Fibroblast of pulmonary artery (primary cell): ENCODE data around the gene TRMT6.
A peak's percentile ranks its signal among the peaks of the same experiment; 100 is the strongest.

Experiments
- DNase-seq: peaks from one replicate; pipeline ENCODE4 v3.0.0-alpha.2; 2010; ENCODE audit warnings: low read depth
- H3K4me3 ChIP-seq: replicated peaks from 2 replicates; pipeline ENCODE4 v1.5.1; 2011; ENCODE audit warnings: low read depth, mild to moderate bottlenecking, control low read depth, low read length, moderate library complexity
- TF ChIP-seq, protein P1 (sequence below): IDR thresholded peaks from 2 replicates; pipeline ENCODE4 v1.5.1; 2011; ENCODE audit warnings: mild to moderate bottlenecking, control low read depth, low read length, inconsistent platforms; ENCODE audit errors: missing control alignments

The TRMT6 gene

DNA sequence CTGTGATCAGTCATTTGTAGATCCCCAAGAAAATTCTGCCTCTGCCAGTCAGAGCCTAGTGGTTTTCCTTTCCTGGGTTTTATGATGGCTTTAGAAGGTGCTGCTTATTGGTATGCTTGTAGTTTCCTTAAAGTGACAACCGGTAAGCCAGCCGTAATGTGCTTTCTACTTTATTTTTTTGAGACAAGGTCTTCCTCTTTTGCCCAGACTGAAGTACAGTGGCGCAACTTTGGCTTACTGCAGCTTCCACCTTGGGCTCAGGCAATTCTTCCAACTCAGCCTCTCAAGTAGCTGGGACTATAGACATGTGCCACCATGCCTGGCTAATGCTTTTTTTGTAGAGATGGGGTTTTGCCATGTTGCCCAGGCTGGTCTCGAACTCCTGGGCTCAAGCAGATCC lies 23.6 kb upstream of the TRMT6 start:
- TF ChIP-seq, protein P1, sequence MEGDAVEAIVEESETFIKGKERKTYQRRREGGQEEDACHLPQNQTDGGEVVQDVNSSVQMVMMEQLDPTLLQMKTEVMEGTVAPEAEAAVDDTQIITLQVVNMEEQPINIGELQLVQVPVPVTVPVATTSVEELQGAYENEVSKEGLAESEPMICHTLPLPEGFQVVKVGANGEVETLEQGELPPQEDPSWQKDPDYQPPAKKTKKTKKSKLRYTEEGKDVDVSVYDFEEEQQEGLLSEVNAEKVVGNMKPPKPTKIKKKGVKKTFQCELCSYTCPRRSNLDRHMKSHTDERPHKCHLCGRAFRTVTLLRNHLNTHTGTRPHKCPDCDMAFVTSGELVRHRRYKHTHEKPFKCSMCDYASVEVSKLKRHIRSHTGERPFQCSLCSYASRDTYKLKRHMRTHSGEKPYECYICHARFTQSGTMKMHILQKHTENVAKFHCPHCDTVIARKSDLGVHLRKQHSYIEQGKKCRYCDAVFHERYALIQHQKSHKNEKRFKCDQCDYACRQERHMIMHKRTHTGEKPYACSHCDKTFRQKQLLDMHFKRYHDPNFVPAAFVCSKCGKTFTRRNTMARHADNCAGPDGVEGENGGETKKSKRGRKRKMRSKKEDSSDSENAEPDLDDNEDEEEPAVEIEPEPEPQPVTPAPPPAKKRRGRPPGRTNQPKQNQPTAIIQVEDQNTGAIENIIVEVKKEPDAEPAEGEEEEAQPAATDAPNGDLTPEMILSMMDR: no peak
- no peak for DNase-seq

DNA sequence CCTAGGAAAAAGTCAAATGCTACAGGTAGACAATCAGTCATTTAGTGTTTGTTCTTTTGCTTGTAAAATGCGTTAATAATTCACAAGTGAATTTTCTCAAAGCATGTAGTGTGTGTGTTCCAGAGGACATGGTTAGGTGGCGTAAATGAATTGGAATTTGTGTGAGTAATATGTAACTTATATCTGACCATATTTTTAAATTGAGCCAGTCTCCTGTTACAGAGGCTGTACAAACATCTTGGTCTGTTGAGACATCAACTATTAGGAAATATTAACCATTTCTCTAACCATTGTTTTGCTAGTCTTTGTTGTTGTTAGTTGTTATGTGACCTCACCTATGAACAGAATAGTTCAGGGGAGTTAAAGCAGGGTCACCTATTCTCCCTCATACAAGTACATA lies 22.8 kb upstream of the TRMT6 start:
- TF ChIP-seq, protein P1: no peak
- DNase-seq: peak; percentile 38

More for the DNA sequence above, 23.6 kb upstream of the TRMT6 start:
- no peak overlapping the region for H3K4me3 ChIP-seq

DNA sequence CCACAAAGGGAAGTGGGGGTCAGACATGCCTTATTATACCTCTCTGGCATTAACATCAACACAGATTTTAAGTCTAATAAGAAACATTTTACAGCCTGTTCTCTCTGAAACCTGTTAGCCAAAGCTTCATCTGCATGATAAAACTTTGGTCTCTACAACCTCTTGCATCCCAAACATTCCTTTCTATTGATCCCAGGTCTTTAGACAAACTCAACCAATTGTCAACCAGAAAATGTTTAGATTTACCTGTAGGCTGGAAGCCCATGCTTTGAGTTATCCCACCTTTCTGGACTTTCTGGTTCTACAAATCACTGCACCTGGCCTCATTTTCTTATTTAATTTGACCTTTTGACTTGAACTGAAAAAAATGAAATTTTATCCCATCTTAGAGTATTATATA lies 20.9 kb upstream of the TRMT6 start:
- H3K4me3 ChIP-seq: no peak overlapping the region
- TF ChIP-seq, protein P1: no peak
- no peak for DNase-seq

More for the DNA sequence above, 22.8 kb upstream of the TRMT6 start:
- H3K4me3 ChIP-seq: no peak overlapping the region

DNA sequence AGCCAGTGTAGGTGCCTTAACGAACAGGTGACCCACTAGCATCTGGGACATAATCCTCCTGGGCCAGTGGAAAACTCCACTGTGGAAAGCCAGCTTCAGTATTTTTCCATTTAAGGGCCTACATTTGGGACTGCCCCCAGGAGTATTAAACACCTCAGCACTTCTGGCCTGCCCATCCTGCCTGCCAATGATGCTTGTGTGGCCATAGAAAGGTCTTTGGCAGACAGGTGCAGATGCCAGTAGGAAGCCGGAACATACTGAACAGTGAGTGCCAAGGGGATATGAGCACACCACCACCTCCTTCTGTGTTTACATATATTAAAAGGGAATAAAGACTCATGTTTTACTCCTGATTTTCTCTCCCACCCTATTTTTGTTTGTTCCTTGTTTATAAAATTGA lies 20.0 kb upstream of the TRMT6 start:
- TF ChIP-seq, protein P1: no peak

DNA sequence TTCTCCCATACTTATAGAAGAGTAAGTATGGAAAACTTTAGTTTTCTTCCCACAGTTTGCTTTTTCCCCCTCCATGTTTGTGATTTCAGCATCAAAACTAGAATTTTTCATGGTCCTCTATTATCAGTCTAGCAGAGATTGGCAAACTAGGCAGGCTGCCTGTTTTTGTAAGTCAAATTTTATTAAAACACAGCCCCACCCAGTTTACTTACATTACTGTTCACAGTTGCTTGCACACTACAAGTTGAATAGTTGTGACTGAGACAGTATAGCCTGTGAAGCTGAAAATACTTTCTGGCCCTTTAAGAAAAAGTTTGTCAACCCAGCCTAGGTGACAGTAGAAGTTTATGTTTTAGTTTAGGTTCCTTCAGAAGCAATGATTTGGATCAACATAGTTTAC lies 19.6 kb upstream of the TRMT6 start:
- TF ChIP-seq, protein P1: no peak

More for the DNA sequence above, 20.0 kb upstream of the TRMT6 start:
- DNase-seq: no peak
- no peak overlapping the region for H3K4me3 ChIP-seq

DNA sequence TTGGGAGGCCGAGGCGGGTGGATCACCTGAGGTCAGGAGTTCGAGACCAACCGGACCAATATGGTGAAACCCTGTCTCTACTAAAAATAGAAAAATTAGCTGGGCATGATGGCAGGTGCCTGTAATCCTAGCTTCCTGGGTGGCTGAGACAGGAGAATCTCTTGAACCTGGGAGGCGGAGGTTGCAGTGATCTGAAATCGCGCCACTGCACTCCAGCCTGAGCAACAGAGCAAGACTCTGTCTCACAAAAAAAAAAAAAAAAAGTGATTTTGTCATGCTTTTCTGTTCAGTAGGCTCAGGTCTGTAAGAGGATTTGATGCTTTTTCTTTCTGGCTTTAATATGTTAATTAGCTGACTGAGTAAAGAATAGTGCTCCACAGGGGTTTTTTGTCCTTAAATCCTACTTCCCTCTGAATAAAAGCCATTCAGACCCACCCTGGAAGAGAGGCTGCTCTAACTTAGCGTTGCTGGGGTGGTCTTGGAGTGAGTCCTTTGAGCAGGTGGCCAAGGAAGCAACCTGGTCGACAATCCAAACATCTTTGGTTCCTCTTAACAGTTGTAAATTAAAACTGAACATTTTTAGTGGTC lies 19.1 kb upstream of the TRMT6 start:
- DNase-seq: no peak
- H3K4me3 ChIP-seq: no peak overlapping the region
- TF ChIP-seq, protein P1: no peak

More for the DNA sequence above, 19.6 kb upstream of the TRMT6 start:
- DNase-seq: no peak
- no peak overlapping the region for H3K4me3 ChIP-seq

DNA sequence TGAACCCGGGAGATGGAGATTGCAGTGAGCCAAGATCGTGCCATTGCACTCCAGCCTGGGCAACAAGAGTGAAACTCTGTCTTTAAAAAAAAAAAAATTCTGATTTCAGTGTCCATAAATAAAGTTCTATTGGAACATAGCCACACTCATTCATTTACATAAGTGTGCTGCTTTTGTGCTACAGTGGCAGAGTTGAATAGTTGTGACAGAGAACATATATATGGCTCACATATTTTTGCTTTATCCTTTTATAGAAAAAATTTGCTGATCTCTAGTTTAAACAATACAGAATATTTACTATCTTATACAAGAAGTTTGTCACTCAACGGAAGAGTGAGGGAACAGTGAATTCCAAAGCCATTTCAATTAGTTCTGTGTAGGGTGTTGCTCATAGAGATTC lies 18.1 kb upstream of the TRMT6 start:
- no peak for DNase-seq
- H3K4me3 ChIP-seq: no peak overlapping the region
- TF ChIP-seq, protein P1: no peak
